HCT116 (cell line): ENCODE measurements around the gene ADIPOR2. TPM values are rescaled to one million over a fixed set of nuclear protein-coding genes. Genes with fewer than 3 reads are reported as not detected.

ENCODE experiments used
- ATAC-seq: fragments of 200-7000 bp; cut with Tn5 transposase; 2 replicates; pipeline ENCODE4 v1.9.1; 2020; ENCODE audit warnings: mild to moderate bottlenecking, moderate library complexity
- BruUV-seq: library from RNA; stranded (reverse); fragments of 400-500 nt; replicated peaks from 2 replicates; lab custom pipeline; 2021; lab: Mats Ljungman, UMichigan
- CTCF ChIA-PET: fragments of 300-600 bp; sonication (Branson Sonifier 250); formaldehyde crosslinking; loops from one replicate; lab custom pipeline; 2021; ENCODE audit warnings: antibody characterized with exemption; lab: Charles Lee
- POLR2A ChIA-PET: fragments of 300-600, 350-600 bp; sonication (Branson Sonifier 250); formaldehyde crosslinking; loops from one replicate; lab custom pipeline; 2021; ENCODE audit warnings: antibody characterized with exemption; lab: Charles Lee
- RAD21 ChIA-PET, 2 experiments: fragments of 300-600 bp; sonication (Branson Sonifier 250); formaldehyde crosslinking; loops; one replicate each; lab custom pipeline; 2023; ENCODE audit warnings: low total read pairs in 2 of 2; ENCODE audit not compliant: uncharacterized antibody in 2 of 2, unreplicated experiment in 2 of 2, low non-redundant PET in 1 of 2; lab: Charles Lee
- DNase-seq: peaks from one replicate; pipeline ENCODE4 v3.0.0-alpha.2; 2010; ENCODE audit warnings: low read depth, low spot score
- H2AFZ ChIP-seq: fragments of 200-600 bp; shearing (Covaris generic), sonication (generic); 2 replicates; pipeline ENCODE4 v1.6.1; 2017; ENCODE audit warnings: low read depth, mixed run types, mixed read lengths, antibody characterized with exemption, low read length; ENCODE audit not compliant: poor library complexity, severe bottlenecking
- H3K27ac ChIP-seq: 2 replicates; pipeline ENCODE4 v1.5.1; 2012; ENCODE audit warnings: low read depth, low read length
- H3K27me3 ChIP-seq: fragments of 200-600 bp; sonication (generic); 2 replicates; pipeline ENCODE4 v1.6.1; 2016; ENCODE audit warnings: mixed run types, low read length, mixed read lengths; ENCODE audit not compliant: insufficient read depth
- H3K36me3 ChIP-seq, 2 experiments: fragments of 200-500 bp in 1 of 2; fragments of 200-600 bp in 1 of 2; sonication (Bioruptor generic) in 1 of 2; sonication (generic) in 1 of 2; 2 replicates each; pipeline versions ENCODE4 v1.5.1 to v1.6.1; 2014 to 2016; ENCODE audit warnings: low read length in 2 of 2, inconsistent platforms in 1 of 2, mixed read lengths in 1 of 2, mixed run types in 1 of 2; ENCODE audit not compliant: insufficient read depth in 2 of 2, control insufficient read depth in 1 of 2
- H3K4me1 ChIP-seq, 2 experiments: fragments of 200-600 bp in 1 of 2; sonication (generic) in 1 of 2; 2 replicates each; pipeline versions ENCODE4 v1.5.1 to v1.6.1; 2012 to 2017; ENCODE audit warnings: low read length in 2 of 2, inconsistent platforms in 1 of 2, mild to moderate bottlenecking in 1 of 2, mixed read lengths in 1 of 2, mixed run types in 1 of 2, moderate library complexity in 1 of 2; ENCODE audit not compliant: insufficient read depth in 2 of 2, control insufficient read depth in 1 of 2
- H3K4me2 ChIP-seq: fragments of 200-600 bp; sonication (generic); 2 replicates; pipeline ENCODE4 v1.6.1; 2017; ENCODE audit warnings: mixed run types, low read length, mixed read lengths
- H3K4me3 ChIP-seq, 2 experiments: fragments of 200-600 bp in 1 of 2; sonication (generic) in 1 of 2; replicated peaks in 1 of 2; 2 replicates each; pipeline ENCODE4 v1.5.1; 2011 to 2016; ENCODE audit warnings: low read length in 2 of 2, control low read depth in 1 of 2, low read depth in 1 of 2, mild to moderate bottlenecking in 1 of 2, mixed read lengths in 1 of 2, mixed run types in 1 of 2
- H3K79me2 ChIP-seq: fragments of 200-600 bp; sonication (generic); 2 replicates; pipeline ENCODE4 v1.6.1; 2017; ENCODE audit warnings: mild to moderate bottlenecking, mixed run types, low read length, moderate library complexity, mixed read lengths; ENCODE audit not compliant: insufficient read depth
- H3K9ac ChIP-seq: fragments of 200-600 bp; sonication (generic); 2 replicates; pipeline ENCODE4 v1.6.1; 2016; ENCODE audit warnings: low read length, mixed read lengths
- H3K9me2 ChIP-seq: fragments of 200-600 bp; sonication (generic), shearing (Covaris generic); 2 replicates; pipeline ENCODE4 v1.6.1; 2017; ENCODE audit warnings: mixed run types, mild to moderate bottlenecking, moderate library complexity; ENCODE audit not compliant: insufficient read depth
- H3K9me3 ChIP-seq, 2 experiments: fragments of 200-500 bp in 1 of 2; fragments of 200-600 bp in 1 of 2; sonication (Bioruptor generic) in 1 of 2; sonication (generic) in 1 of 2; 2 replicates each; pipeline ENCODE4 v1.6.1; 2014 to 2017; ENCODE audit warnings: low read length in 2 of 2, mixed read lengths in 2 of 2, inconsistent platforms in 1 of 2, low read depth in 1 of 2, mild to moderate bottlenecking in 1 of 2, mixed run types in 1 of 2, moderate library complexity in 1 of 2; ENCODE audit not compliant: control insufficient read depth in 1 of 2, insufficient read depth in 1 of 2
- H4K20me1 ChIP-seq: fragments of 200-600 bp; sonication (generic), shearing (Covaris generic); 2 replicates; pipeline ENCODE4 v1.6.1; 2017; ENCODE audit warnings: mixed run types, mild to moderate bottlenecking, moderate library complexity; ENCODE audit not compliant: insufficient read depth
- CBX3 ChIP-seq: IDR thresholded peaks from 2 replicates; pipeline ENCODE4 v1.6.1; 2012; ENCODE audit warnings: low read depth
- CEBPB ChIP-seq: IDR thresholded peaks from 2 replicates; pipeline ENCODE4 v1.6.1; 2012; ENCODE audit warnings: low read depth
- EGR1 ChIP-seq: IDR thresholded peaks from 2 replicates; pipeline ENCODE4 v1.6.1; 2012; ENCODE audit warnings: low read depth
- ELF1 ChIP-seq: IDR thresholded peaks from 2 replicates; pipeline ENCODE4 v1.6.1; 2012; ENCODE audit warnings: low read depth, borderline replicate concordance
- EZH2 ChIP-seq: fragments of 200-600 bp; sonication (generic); IDR thresholded peaks from 2 replicates; pipeline ENCODE4 v1.6.1; 2017; ENCODE audit warnings: antibody characterized with exemption, mixed run types
- EZH2phosphoT487 ChIP-seq: fragments of 200-600 bp; IDR thresholded peaks from 2 replicates; pipeline ENCODE4 v1.6.1; 2018; ENCODE audit warnings: antibody characterized with exemption, borderline replicate concordance
- FOSL1 ChIP-seq: IDR thresholded peaks from 2 replicates; pipeline ENCODE4 v1.6.1; 2012; ENCODE audit warnings: low read depth
- POLR2A ChIP-seq: IDR thresholded peaks from 2 replicates; pipeline ENCODE4 v1.7.0; 2011; ENCODE audit warnings: borderline replicate concordance; ENCODE audit not compliant: insufficient read depth, insufficient read length; ENCODE audit errors: extremely low read depth
- POLR2AphosphoS5 ChIP-seq: IDR thresholded peaks from 2 replicates; pipeline ENCODE4 v1.6.1; 2011; ENCODE audit warnings: mild to moderate bottlenecking, low read depth, low read length, moderate library complexity
- RAD21 ChIP-seq: IDR thresholded peaks from 2 replicates; pipeline ENCODE4 v1.6.1; 2012; ENCODE audit warnings: low read depth, mild to moderate bottlenecking
- SP1 ChIP-seq: IDR thresholded peaks from 2 replicates; pipeline ENCODE4 v1.6.1; 2012; ENCODE audit warnings: low read depth
- SRF ChIP-seq: IDR thresholded peaks from 2 replicates; pipeline ENCODE4 v1.6.1; 2012; ENCODE audit warnings: low read depth
- TCF7L2 ChIP-seq: IDR thresholded peaks from 2 replicates; pipeline ENCODE4 v1.7.0; 2011; ENCODE audit warnings: borderline replicate concordance, inconsistent platforms; ENCODE audit not compliant: insufficient read depth, insufficient read length; ENCODE audit errors: extremely low read depth
- YY1 ChIP-seq: IDR thresholded peaks from 2 replicates; pipeline ENCODE4 v1.6.1; 2011; ENCODE audit warnings: low read length, low read depth, moderate library complexity, mild to moderate bottlenecking; ENCODE audit not compliant: insufficient replicate concordance; ENCODE audit errors: extremely low read depth
- ZFX ChIP-seq: fragments of 450-650 bp; IDR thresholded peaks from 2 replicates; pipeline ENCODE4 v1.6.1; 2017
- intact Hi-C: fragments of 100-400 bp; cut with micrococcal nuclease; formaldehyde crosslinking; loops from 2 replicates; pipeline ENCODE4 v1.10.0; 2022
- total RNA-seq: library from RNA; stranded (reverse); gene quantifications from one replicate; pipeline ENCODE4 v1.2.1, GENCODE V29; 2021; ENCODE audit not compliant: unreplicated experiment
- TF ChIP-seq, protein P1 (sequence below): IDR thresholded peaks from 2 replicates; pipeline ENCODE4 v1.6.1; 2012
- TF ChIP-seq, protein P2 (sequence below): IDR thresholded peaks from 2 replicates; pipeline ENCODE4 v1.6.1; 2012
- TF ChIP-seq, protein P3 (sequence below): IDR thresholded peaks from 2 replicates; pipeline ENCODE4 v1.6.1; 2011; ENCODE audit warnings: mild to moderate bottlenecking, low read length, moderate library complexity; ENCODE audit not compliant: insufficient replicate concordance; ENCODE audit errors: extremely low read depth
- TF ChIP-seq, protein P4 (sequence below), 3 experiments: fragments of 200-600 bp in 1 of 3; sonication (generic) in 1 of 3; IDR thresholded peaks in 2 of 3; conservative IDR thresholded peaks in 1 of 3; 2 replicates each; pipeline ENCODE4 v1.5.1; 2012 to 2017; ENCODE audit warnings: low read depth in 2 of 3, low read length in 2 of 3, antibody characterized with exemption in 1 of 3, borderline replicate concordance in 1 of 3, control low read depth in 1 of 3, mild to moderate bottlenecking in 1 of 3, mixed read lengths in 1 of 3, mixed run types in 1 of 3, moderate library complexity in 1 of 3; ENCODE audit not compliant: insufficient read depth in 1 of 3

The ADIPOR2 gene
- total RNA-seq, 1 experiment from 2014 or later: 69.9 TPM

DNA sequence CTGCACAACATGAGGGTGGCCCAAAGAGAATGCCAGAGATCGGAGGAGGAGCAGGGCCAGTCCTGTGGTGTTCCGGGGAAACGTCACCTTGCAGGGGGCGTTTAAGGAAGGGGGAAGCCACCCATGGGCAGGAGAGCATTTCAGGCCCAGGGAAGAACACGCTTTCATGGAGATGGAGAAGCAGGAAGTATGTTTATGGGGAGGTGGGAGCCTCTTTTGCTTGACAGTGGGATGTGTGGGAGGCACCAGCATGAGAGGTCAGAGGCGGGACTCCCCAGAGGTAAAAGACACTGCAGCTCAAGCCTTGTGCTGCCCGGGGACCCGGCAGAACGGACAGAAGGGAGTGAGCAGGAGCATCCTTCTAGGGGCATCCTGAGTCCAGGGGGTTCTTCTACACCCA is 128.2 kb downstream of the ADIPOR2 start:
- Histone ChIP-seq H3K36me3 (no peaks in the 10 kb centered on the region), H3K4me2 (no peak overlapping the region), H3K9ac (no peak overlapping the region), H3K27ac (no peak overlapping the region), H3K79me2 (no peaks in the 10 kb centered on the region), H3K9me2 (no peaks in the 10 kb centered on the region), H3K9me3 (no peaks in the 10 kb centered on the region), H4K20me1 (no peaks in the 10 kb centered on the region), H3K27me3 (peaks cover 6% of the 10 kb centered on the region; the same call in 1 of the 2 replicates), H3K4me3 (no peak overlapping the region), H2AFZ (no peak overlapping the region), H3K4me1 (no peaks in the 10 kb centered on the region)
- no peak for ATAC-seq
- ChIA-PET RAD21 (no interaction called here), CTCF (no interaction called here), POLR2A (no interaction called here)
- intact Hi-C loops: no loop called here
- DNase-seq: no peak
- no TSS peak for BruUV-seq
- TF ChIP-seq, protein P1, sequence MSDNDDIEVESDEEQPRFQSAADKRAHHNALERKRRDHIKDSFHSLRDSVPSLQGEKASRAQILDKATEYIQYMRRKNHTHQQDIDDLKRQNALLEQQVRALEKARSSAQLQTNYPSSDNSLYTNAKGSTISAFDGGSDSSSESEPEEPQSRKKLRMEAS: no peak
- TF ChIP-seq YY1 (no peak), RAD21 (no peak), POLR2AphosphoS5 (no peak), EZH2 (no peak), SP1 (no peak), TCF7L2 (no peak), EGR1 (no peak), CEBPB (no peak), CBX3 (no peak), FOSL1 (no peak), ZFX (no peak), SRF (no peak), ELF1 (no peak), POLR2A (no peak), EZH2phosphoT487 (no peak)
- TF ChIP-seq, protein P2, sequence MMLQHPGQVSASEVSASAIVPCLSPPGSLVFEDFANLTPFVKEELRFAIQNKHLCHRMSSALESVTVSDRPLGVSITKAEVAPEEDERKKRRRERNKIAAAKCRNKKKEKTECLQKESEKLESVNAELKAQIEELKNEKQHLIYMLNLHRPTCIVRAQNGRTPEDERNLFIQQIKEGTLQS: no peak
- TF ChIP-seq, protein P3, sequence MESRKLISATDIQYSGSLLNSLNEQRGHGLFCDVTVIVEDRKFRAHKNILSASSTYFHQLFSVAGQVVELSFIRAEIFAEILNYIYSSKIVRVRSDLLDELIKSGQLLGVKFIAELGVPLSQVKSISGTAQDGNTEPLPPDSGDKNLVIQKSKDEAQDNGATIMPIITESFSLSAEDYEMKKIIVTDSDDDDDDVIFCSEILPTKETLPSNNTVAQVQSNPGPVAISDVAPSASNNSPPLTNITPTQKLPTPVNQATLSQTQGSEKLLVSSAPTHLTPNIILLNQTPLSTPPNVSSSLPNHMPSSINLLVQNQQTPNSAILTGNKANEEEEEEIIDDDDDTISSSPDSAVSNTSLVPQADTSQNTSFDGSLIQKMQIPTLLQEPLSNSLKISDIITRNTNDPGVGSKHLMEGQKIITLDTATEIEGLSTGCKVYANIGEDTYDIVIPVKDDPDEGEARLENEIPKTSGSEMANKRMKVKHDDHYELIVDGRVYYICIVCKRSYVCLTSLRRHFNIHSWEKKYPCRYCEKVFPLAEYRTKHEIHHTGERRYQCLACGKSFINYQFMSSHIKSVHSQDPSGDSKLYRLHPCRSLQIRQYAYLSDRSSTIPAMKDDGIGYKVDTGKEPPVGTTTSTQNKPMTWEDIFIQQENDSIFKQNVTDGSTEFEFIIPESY: no peak
- TF ChIP-seq, protein P4, sequence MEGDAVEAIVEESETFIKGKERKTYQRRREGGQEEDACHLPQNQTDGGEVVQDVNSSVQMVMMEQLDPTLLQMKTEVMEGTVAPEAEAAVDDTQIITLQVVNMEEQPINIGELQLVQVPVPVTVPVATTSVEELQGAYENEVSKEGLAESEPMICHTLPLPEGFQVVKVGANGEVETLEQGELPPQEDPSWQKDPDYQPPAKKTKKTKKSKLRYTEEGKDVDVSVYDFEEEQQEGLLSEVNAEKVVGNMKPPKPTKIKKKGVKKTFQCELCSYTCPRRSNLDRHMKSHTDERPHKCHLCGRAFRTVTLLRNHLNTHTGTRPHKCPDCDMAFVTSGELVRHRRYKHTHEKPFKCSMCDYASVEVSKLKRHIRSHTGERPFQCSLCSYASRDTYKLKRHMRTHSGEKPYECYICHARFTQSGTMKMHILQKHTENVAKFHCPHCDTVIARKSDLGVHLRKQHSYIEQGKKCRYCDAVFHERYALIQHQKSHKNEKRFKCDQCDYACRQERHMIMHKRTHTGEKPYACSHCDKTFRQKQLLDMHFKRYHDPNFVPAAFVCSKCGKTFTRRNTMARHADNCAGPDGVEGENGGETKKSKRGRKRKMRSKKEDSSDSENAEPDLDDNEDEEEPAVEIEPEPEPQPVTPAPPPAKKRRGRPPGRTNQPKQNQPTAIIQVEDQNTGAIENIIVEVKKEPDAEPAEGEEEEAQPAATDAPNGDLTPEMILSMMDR (IDR thresholded peaks at IDR 0.05 in 2 of 3, conservative IDR thresholded peaks at IDR 0.05 in 1 of 3; ENCODE audit: borderline replicate concordance in 1 of 3, insufficient read depth in 1 of 3, low read depth in 2 of 3, low read length in 2 of 3): no peak
